PC-3 (cell line): ENCODE measurements around the gene OVCH2. TPM values are rescaled to one million over a fixed set of nuclear protein-coding genes. Genes with fewer than 3 reads are reported as not detected.

Experiments
- ATAC-seq: fragments of 200-7000 bp; cut with Tn5 transposase; 2 replicates; pipeline ENCODE4 v1.9.1; 2020; ENCODE audit warnings: mild to moderate bottlenecking, moderate library complexity
- BruUV-seq: library from RNA; stranded (reverse); fragments of 400-500 nt; replicated peaks from 2 replicates; lab custom pipeline; 2021; lab: Mats Ljungman, UMichigan
- CTCF ChIA-PET: fragments of 300-600 bp; sonication (Branson Sonifier 250); formaldehyde crosslinking; loops from one replicate; lab custom pipeline; 2022; ENCODE audit warnings: antibody characterized with exemption; lab: Charles Lee
- POLR2A ChIA-PET: fragments of 300-600 bp; sonication (Branson Sonifier 250); formaldehyde crosslinking; loops from one replicate; lab custom pipeline; 2022; ENCODE audit warnings: antibody characterized with exemption; ENCODE audit not compliant: unreplicated experiment; lab: Charles Lee
- DNase-seq: peaks from one replicate; pipeline ENCODE4 v3.0.0-alpha.2; 2015
- H2AFZ ChIP-seq: fragments of 300-600 bp; sonication (generic); 2 replicates; pipeline ENCODE4 v1.6.0; 2016; ENCODE audit warnings: antibody characterized with exemption, low read length
- H3F3A ChIP-seq: fragments of 300-600 bp; sonication (generic); one replicate; pipeline ENCODE4 v1.6.0; 2017; ENCODE audit warnings: antibody characterized with exemption, low read length, control low read depth, mild to moderate bottlenecking; ENCODE audit not compliant: unreplicated experiment
- H3K27ac ChIP-seq: fragments of 300-600 bp; sonication (generic); 2 replicates; pipeline ENCODE4 v1.5.1; 2016; ENCODE audit warnings: mild to moderate bottlenecking, low read length
- H3K27me3 ChIP-seq: fragments of 300-600 bp; sonication (generic); 2 replicates; pipeline ENCODE4 v1.6.1; 2016; ENCODE audit warnings: low read length, mixed read lengths
- H3K36me3 ChIP-seq: fragments of 300-600 bp; sonication (generic); 2 replicates; pipeline ENCODE4 v1.6.1; 2016; ENCODE audit warnings: low read depth, mixed run types, low read length, mixed read lengths
- H3K4me1 ChIP-seq: fragments of 300-600 bp; sonication (generic); 2 replicates; pipeline ENCODE4 v1.5.1; 2016; ENCODE audit warnings: low read length; ENCODE audit not compliant: insufficient read depth
- H3K4me2 ChIP-seq: fragments of 300-600 bp; sonication (generic); 2 replicates; pipeline ENCODE4 v1.6.0; 2016; ENCODE audit warnings: low read length
- H3K4me3 ChIP-seq: fragments of 300-600 bp; sonication (generic); 2 replicates; pipeline ENCODE4 v1.5.1; 2016; ENCODE audit warnings: mild to moderate bottlenecking, low read length, mixed read lengths
- H3K79me2 ChIP-seq: fragments of 300-600 bp; sonication (generic); 2 replicates; pipeline ENCODE4 v1.6.1; 2017; ENCODE audit warnings: low read length, mixed read lengths
- H3K9ac ChIP-seq: fragments of 300-600 bp; sonication (generic); 2 replicates; pipeline ENCODE4 v1.6.0; 2016; ENCODE audit warnings: mild to moderate bottlenecking, low read length
- H3K9me2 ChIP-seq: fragments of 300-600 bp; sonication (generic); replicated peaks from 2 replicates; pipeline ENCODE4 v1.6.1; 2016; ENCODE audit warnings: mixed run types, low read length, mixed read lengths
- H3K9me3 ChIP-seq: fragments of 300-600 bp; sonication (generic); 2 replicates; pipeline ENCODE4 v1.6.1; 2016; ENCODE audit warnings: low read length, mixed read lengths
- H4K20me1 ChIP-seq: fragments of 300-600 bp; sonication (generic); 2 replicates; pipeline ENCODE4 v1.6.1; 2016; ENCODE audit warnings: low read length, mixed read lengths
- CTCF ChIP-seq: fragments of 300-600 bp; sonication (generic); conservative IDR thresholded peaks from 2 replicates; pipeline ENCODE4 v1.5.1; 2017; ENCODE audit warnings: antibody characterized with exemption, low read depth, mild to moderate bottlenecking, low read length
- EZH2 ChIP-seq: fragments of 300-600 bp; sonication (generic); IDR thresholded peaks from one replicate; pipeline ENCODE4 v1.6.1; 2017; ENCODE audit warnings: antibody characterized with exemption, mild to moderate bottlenecking, low read length; ENCODE audit not compliant: unreplicated experiment
- EZH2phosphoT487 ChIP-seq: fragments of 300-600 bp; sonication (generic); IDR thresholded peaks from 2 replicates; pipeline ENCODE4 v1.6.1; 2018; ENCODE audit warnings: mild to moderate bottlenecking, antibody characterized with exemption, low read length, borderline replicate concordance
- intact Hi-C: fragments of 100-400 bp; cut with micrococcal nuclease; formaldehyde crosslinking; loops from 2 replicates; pipeline ENCODE4 v1.9.0; 2023
- total RNA-seq: library from RNA; depleted of rRNA; stranded (reverse); fragments of >200 nt; gene quantifications from 2 replicates; pipeline ENCODE4 v1.2.3, GENCODE V29; 2014

Gene OVCH2
- total RNA-seq, 1 experiment from 2014 or later = not detected

GRCh38 chr11:7714786-7715185 is 8.5 kb upstream of the OVCH2 start:
- no peaks in the 10 kb centered on the region for H3K36me3 ChIP-seq
- H3K9ac ChIP-seq = no peak overlapping the region
- H2AFZ ChIP-seq = no peak overlapping the region
- H3K27me3 ChIP-seq = peaks cover 50% of the 10 kb centered on the region
- no peaks in the 10 kb centered on the region for H3F3A ChIP-seq
- no peak for DNase-seq
- ChIA-PET POLR2A (no interaction called here), CTCF (no interaction called here)
- no peaks in the 10 kb centered on the region for H3K4me1 ChIP-seq
- TF ChIP-seq EZH2 (no peak), EZH2phosphoT487 (no peak), CTCF (no peak)
- BruUV-seq = no TSS peak
- no peak overlapping the region for H3K4me3 ChIP-seq
- no peaks in the 10 kb centered on the region for H3K9me2 ChIP-seq
- no peak for ATAC-seq
- no peaks in the 10 kb centered on the region for H4K20me1 ChIP-seq
- H3K9me3 ChIP-seq = no peaks in the 10 kb centered on the region
- H3K27ac ChIP-seq = no peak overlapping the region
- H3K4me2 ChIP-seq = no peak overlapping the region
- H3K79me2 ChIP-seq = no peaks in the 10 kb centered on the region
- intact Hi-C loops = no loop called here

- Histone ChIP-seq H3K9me3 (no peaks in the 10 kb centered on the region), H3K9ac (no peak overlapping the region), H3F3A (no peaks in the 10 kb centered on the region), H4K20me1 (no peaks in the 10 kb centered on the region), H3K27ac (no peak overlapping the region), H3K27me3 (peaks cover 51% of the 10 kb centered on the region), H3K79me2 (no peaks in the 10 kb centered on the region), H3K4me3 (no peak overlapping the region), H2AFZ (no peak overlapping the region), H3K36me3 (no peaks in the 10 kb centered on the region), H3K4me2 (no peak overlapping the region), H3K9me2 (no peaks in the 10 kb centered on the region), H3K4me1 (no peaks in the 10 kb centered on the region)
- ChIA-PET CTCF (no interaction called here), POLR2A (no interaction called here)
- intact Hi-C loops = no loop called here
- ATAC-seq (no peak), DNase-seq (no peak)
- TF ChIP-seq EZH2phosphoT487 = no peak
- no peak for TF ChIP-seq EZH2
- TF ChIP-seq CTCF = no peak
- no TSS peak for BruUV-seq
Observed at GRCh38 chr11:7703740-7704139, 2.5 kb downstream of the OVCH2 start.

- BruUV-seq = no TSS peak
- Histone ChIP-seq H4K20me1 (no peaks in the 10 kb centered on the region), H3K9ac (no peak overlapping the region), H3K9me3 (no peaks in the 10 kb centered on the region), H3K4me2 (no peak overlapping the region), H3K27me3 (peaks cover 49% of the 10 kb centered on the region), H3K36me3 (no peaks in the 10 kb centered on the region), H3K9me2 (no peaks in the 10 kb centered on the region), H3F3A (no peaks in the 10 kb centered on the region), H3K4me1 (no peaks in the 10 kb centered on the region), H3K79me2 (no peaks in the 10 kb centered on the region), H3K27ac (no peak overlapping the region), H3K4me3 (no peak overlapping the region), H2AFZ (no peak overlapping the region)
- ChIA-PET POLR2A (no interaction called here), CTCF (no interaction called here)
- DNase-seq (no peak), ATAC-seq (no peak)
- TF ChIP-seq CTCF (no peak), EZH2 (no peak), EZH2phosphoT487 (no peak)
- intact Hi-C loops = no loop called here
Observed at GRCh38 chr11:7696424-7696823, 9.9 kb downstream of the OVCH2 start.
